HepG2 (cell line): ENCODE results near the gene TMEM174. TPM values are rescaled to one million over a fixed set of nuclear protein-coding genes. Genes with fewer than 3 reads are reported as not detected.

Experiments used
- ATAC-seq: fragments of 200-7000 bp; cut with Tn5 transposase; 3 replicates; pipeline ENCODE4 v1.9.1; 2020; ENCODE audit warnings: mild to moderate bottlenecking, moderate library complexity
- BruUV-seq: library from RNA; stranded (reverse); fragments of 400-500 nt; replicated peaks from 2 replicates; lab custom pipeline; 2021; lab: Mats Ljungman, UMichigan
- CTCF ChIA-PET: fragments of 300-600 bp; formaldehyde crosslinking; extraction: SDS; loops from one replicate; lab custom pipeline; 2021; ENCODE audit warnings: low total read pairs, inconsistent platforms, low intra/inter-chr PET ratio; lab: Yijun Ruan, JAX
- POLR2A ChIA-PET: fragments of 350-600 bp; sonication (Branson Sonifier 250); formaldehyde crosslinking; loops from one replicate; lab custom pipeline; 2020; ENCODE audit warnings: antibody characterized with exemption, inconsistent platforms; lab: Yijun Ruan, JAX
- DNase-seq: peaks from one replicate; pipeline ENCODE4 v3.0.0-alpha.2; 2015; ENCODE audit warnings: low spot score
- FAIRE-seq: peaks from 3 replicates; lab custom pipeline; 2011; peaks lifted over from hg19 to GRCh38; lab: Jason Lieb, UNC
- H2AFZ ChIP-seq: one replicate; pipeline ENCODE4 v1.6.1; 2011; ENCODE audit warnings: low read length, inconsistent platforms
- H3K27ac ChIP-seq: fragments of 300-600 bp; 3 replicates; pipeline ENCODE4 v1.8.0; 2011; ENCODE audit warnings: mixed run types, mild to moderate bottlenecking, mixed read lengths, low read length, inconsistent platforms; ENCODE audit not compliant: insufficient read depth; ENCODE audit errors: extremely low read length
- H3K27me3 ChIP-seq, 2 experiments: fragments of 200-600 bp in 1 of 2; 2 replicates in 1 of 2; 3 replicates in 1 of 2; pipeline versions ENCODE4 v1.6.0 to v1.8.0; 2011; ENCODE audit warnings: low read length in 2 of 2, mild to moderate bottlenecking in 2 of 2, moderate library complexity in 2 of 2, inconsistent platforms in 1 of 2; ENCODE audit not compliant: insufficient read depth in 2 of 2, control insufficient read depth in 1 of 2
- H3K36me3 ChIP-seq, 2 experiments: fragments of 200-600 bp in 1 of 2; replicated peaks in 1 of 2; 2 replicates in 1 of 2; 3 replicates in 1 of 2; pipeline versions ENCODE4 v1.5.1 to v1.8.0; 2011; ENCODE audit warnings: low read length in 2 of 2, inconsistent platforms in 1 of 2; ENCODE audit not compliant: insufficient read depth in 2 of 2, control insufficient read depth in 1 of 2
- H3K4me1 ChIP-seq: 2 replicates; pipeline ENCODE4 v1.5.1; 2012; ENCODE audit warnings: low read length, inconsistent platforms; ENCODE audit not compliant: insufficient read depth
- H3K4me2 ChIP-seq: 2 replicates; pipeline ENCODE4 v1.6.0; 2011; ENCODE audit warnings: low read depth, low read length, inconsistent platforms
- H3K4me3 ChIP-seq, 3 experiments: fragments of 200-600 bp in 1 of 3; sonication (generic), shearing (Covaris generic) in 1 of 3; replicated peaks in 1 of 3; 2 replicates each; pipeline ENCODE4 v1.5.1; 2011 to 2016; ENCODE audit warnings: low read length in 3 of 3, inconsistent platforms in 2 of 3, low read depth in 2 of 3, mild to moderate bottlenecking in 2 of 3, control low read depth in 1 of 3, mixed read lengths in 1 of 3; ENCODE audit not compliant: insufficient read depth in 1 of 3
- H3K79me2 ChIP-seq: one replicate; pipeline ENCODE4 v1.6.1; 2011; ENCODE audit warnings: low read length, inconsistent platforms; ENCODE audit not compliant: insufficient read depth
- H3K9ac ChIP-seq: 2 replicates; pipeline ENCODE4 v1.6.0; 2011; ENCODE audit warnings: mild to moderate bottlenecking, low read depth, low read length, inconsistent platforms; ENCODE audit not compliant: insufficient read depth
- H3K9me3 ChIP-seq: 2 replicates; pipeline ENCODE4 v1.5.1; 2012; ENCODE audit warnings: mild to moderate bottlenecking, low read length
- H4K20me1 ChIP-seq: 2 replicates; pipeline ENCODE4 v1.6.0; 2011; ENCODE audit warnings: inconsistent platforms, mild to moderate bottlenecking, low read length, moderate library complexity; ENCODE audit not compliant: insufficient read depth
- HES4 ChIP-seq: sonication (generic); formaldehyde crosslinking; IDR thresholded peaks from 2 replicates; pipeline ENCODE4 v1.9.0; 2021; ENCODE audit warnings: mild to moderate bottlenecking, missing genetic modification reagents, borderline replicate concordance
- TSC22D2 ChIP-seq: sonication (generic); formaldehyde crosslinking; IDR thresholded peaks from 2 replicates; pipeline ENCODE4 v1.5.1; 2020; ENCODE audit warnings: missing genetic modification reagents, mild to moderate bottlenecking, borderline replicate concordance
- ZBTB42 ChIP-seq: sonication (generic); formaldehyde crosslinking; IDR thresholded peaks from 2 replicates; pipeline ENCODE4 v1.5.0; 2020; ENCODE audit warnings: mild to moderate bottlenecking, missing genetic modification reagents
- ZNF564 ChIP-seq: sonication (generic); formaldehyde crosslinking; IDR thresholded peaks from 2 replicates; pipeline ENCODE4 v1.8.1; 2023; ENCODE audit warnings: mild to moderate bottlenecking, missing genetic modification reagents
- ZNF570 ChIP-seq: sonication (generic); formaldehyde crosslinking; IDR thresholded peaks from 2 replicates; pipeline ENCODE4 v1.4.0; 2020; ENCODE audit warnings: mild to moderate bottlenecking, missing genetic modification reagents, borderline replicate concordance
- WGBS: methylation state at CpG from one replicate; pipeline ENCODE4 v1.1.6; 2017; ENCODE audit warnings: low lambda C conversion rate; 5-methylcytosine and 5-hydroxymethylcytosine counted together
- in situ Hi-C: cut with HindIII; loops from 2 replicates; pipeline ENCODE4 v1.10.0; 2017; ENCODE audit warnings: low pct_unique_long_range_greater_than_20kb; ENCODE audit not compliant: extremely low pct_ligation_motif_present
- intact Hi-C: fragments of 100-400 bp; cut with micrococcal nuclease; formaldehyde crosslinking; loops from one replicate; pipeline ENCODE4 v1.10.0; 2022; ENCODE audit not compliant: unreplicated experiment
- polyA plus RNA-seq, 8 experiments: library from polyadenylated mRNA; depleted of rRNA in 3 of 8; stranded (reverse) in 7 of 8; unstranded in 1 of 8; fragments of >200 nt; fragmentation: Illumina TruSeq in 4 of 8; extraction: Trizol in 4 of 8; gene quantifications; 2 replicates each; pipeline versions ENCODE4 v1.2.1 to v1.2.3, GENCODE V29; 2011 to 2016; ENCODE audit warnings: low read depth in 4 of 8, missing spikeins in 1 of 8, mixed read lengths in 1 of 8; ENCODE audit not compliant: insufficient read depth in 1 of 8
- total RNA-seq, 5 experiments: library from RNA; depleted of rRNA; stranded (reverse); fragments of >200 nt; fragmentation: Illumina TruSeq; extraction: Trizol; gene quantifications; 2 replicates each; pipeline ENCODE4 v1.2.3, GENCODE V29; 2016; ENCODE audit warnings: low read depth in 1 of 5
- TF ChIP-seq, protein P1 (sequence below): sonication (generic); formaldehyde crosslinking; IDR thresholded peaks from 2 replicates; pipeline ENCODE4; 2020; ENCODE audit warnings: missing genetic modification reagents, mild to moderate bottlenecking, borderline replicate concordance
- TF ChIP-seq, protein P2 (sequence below): sonication (generic); formaldehyde crosslinking; IDR thresholded peaks from 2 replicates; pipeline ENCODE4 v1.4.0; 2020; ENCODE audit warnings: missing genetic modification reagents
- TF ChIP-seq, protein P3 (sequence below): sonication (generic); formaldehyde crosslinking; IDR thresholded peaks from 2 replicates; pipeline ENCODE4 v1.4.0; 2020; ENCODE audit warnings: mild to moderate bottlenecking, missing genetic modification reagents

The TMEM174 gene
- total and polyA plus RNA-seq, 2 of the 13 experiments (the other 11 are each of a cell fraction or from before 2014, with no cell fraction given), result not detected

- Histone ChIP-seq H3K27ac (no peak overlapping the region), H3K79me2 (no peaks in the 10 kb centered on the region), H4K20me1 (no peaks in the 10 kb centered on the region), H3K4me1 (no peaks in the 10 kb centered on the region), H3K9me3 (no peaks in the 10 kb centered on the region), H3K36me3 (no peaks in the 10 kb centered on the region), H3K4me3 (no peak overlapping the region), H3K9ac (no peak overlapping the region), H3K27me3 (peaks cover 1 to 34% of the 10 kb centered on the region in 2 experiments; a peak in 4 of 5 replicates), H3K4me2 (no peak overlapping the region), H2AFZ (no peak overlapping the region)
- DNase-seq (no peak), ATAC-seq (no peak), FAIRE-seq (no peak)
- TF ChIP-seq HES4 (CRISPR knock-in tag), result no peak
- TF ChIP-seq ZNF570, result no peak
- TF ChIP-seq, protein P1, sequence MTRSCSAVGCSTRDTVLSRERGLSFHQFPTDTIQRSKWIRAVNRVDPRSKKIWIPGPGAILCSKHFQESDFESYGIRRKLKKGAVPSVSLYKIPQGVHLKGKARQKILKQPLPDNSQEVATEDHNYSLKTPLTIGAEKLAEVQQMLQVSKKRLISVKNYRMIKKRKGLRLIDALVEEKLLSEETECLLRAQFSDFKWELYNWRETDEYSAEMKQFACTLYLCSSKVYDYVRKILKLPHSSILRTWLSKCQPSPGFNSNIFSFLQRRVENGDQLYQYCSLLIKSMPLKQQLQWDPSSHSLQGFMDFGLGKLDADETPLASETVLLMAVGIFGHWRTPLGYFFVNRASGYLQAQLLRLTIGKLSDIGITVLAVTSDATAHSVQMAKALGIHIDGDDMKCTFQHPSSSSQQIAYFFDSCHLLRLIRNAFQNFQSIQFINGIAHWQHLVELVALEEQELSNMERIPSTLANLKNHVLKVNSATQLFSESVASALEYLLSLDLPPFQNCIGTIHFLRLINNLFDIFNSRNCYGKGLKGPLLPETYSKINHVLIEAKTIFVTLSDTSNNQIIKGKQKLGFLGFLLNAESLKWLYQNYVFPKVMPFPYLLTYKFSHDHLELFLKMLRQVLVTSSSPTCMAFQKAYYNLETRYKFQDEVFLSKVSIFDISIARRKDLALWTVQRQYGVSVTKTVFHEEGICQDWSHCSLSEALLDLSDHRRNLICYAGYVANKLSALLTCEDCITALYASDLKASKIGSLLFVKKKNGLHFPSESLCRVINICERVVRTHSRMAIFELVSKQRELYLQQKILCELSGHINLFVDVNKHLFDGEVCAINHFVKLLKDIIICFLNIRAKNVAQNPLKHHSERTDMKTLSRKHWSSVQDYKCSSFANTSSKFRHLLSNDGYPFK (CRISPR knock-in tag), result no peak
- TF ChIP-seq, protein P2, sequence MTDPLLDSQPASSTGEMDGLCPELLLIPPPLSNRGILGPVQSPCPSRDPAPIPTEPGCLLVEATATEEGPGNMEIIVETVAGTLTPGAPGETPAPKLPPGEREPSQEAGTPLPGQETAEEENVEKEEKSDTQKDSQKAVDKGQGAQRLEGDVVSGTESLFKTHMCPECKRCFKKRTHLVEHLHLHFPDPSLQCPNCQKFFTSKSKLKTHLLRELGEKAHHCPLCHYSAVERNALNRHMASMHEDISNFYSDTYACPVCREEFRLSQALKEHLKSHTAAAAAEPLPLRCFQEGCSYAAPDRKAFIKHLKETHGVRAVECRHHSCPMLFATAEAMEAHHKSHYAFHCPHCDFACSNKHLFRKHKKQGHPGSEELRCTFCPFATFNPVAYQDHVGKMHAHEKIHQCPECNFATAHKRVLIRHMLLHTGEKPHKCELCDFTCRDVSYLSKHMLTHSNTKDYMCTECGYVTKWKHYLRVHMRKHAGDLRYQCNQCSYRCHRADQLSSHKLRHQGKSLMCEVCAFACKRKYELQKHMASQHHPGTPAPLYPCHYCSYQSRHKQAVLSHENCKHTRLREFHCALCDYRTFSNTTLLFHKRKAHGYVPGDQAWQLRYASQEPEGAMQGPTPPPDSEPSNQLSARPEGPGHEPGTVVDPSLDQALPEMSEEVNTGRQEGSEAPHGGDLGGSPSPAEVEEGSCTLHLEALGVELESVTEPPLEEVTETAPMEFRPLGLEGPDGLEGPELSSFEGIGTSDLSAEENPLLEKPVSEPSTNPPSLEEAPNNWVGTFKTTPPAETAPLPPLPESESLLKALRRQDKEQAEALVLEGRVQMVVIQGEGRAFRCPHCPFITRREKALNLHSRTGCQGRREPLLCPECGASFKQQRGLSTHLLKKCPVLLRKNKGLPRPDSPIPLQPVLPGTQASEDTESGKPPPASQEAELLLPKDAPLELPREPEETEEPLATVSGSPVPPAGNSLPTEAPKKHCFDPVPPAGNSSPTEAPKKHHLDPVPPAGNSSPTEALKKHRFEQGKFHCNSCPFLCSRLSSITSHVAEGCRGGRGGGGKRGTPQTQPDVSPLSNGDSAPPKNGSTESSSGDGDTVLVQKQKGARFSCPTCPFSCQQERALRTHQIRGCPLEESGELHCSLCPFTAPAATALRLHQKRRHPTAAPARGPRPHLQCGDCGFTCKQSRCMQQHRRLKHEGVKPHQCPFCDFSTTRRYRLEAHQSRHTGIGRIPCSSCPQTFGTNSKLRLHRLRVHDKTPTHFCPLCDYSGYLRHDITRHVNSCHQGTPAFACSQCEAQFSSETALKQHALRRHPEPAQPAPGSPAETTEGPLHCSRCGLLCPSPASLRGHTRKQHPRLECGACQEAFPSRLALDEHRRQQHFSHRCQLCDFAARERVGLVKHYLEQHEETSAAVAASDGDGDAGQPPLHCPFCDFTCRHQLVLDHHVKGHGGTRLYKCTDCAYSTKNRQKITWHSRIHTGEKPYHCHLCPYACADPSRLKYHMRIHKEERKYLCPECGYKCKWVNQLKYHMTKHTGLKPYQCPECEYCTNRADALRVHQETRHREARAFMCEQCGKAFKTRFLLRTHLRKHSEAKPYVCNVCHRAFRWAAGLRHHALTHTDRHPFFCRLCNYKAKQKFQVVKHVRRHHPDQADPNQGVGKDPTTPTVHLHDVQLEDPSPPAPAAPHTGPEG, result no peak
- TF ChIP-seq, protein P3, sequence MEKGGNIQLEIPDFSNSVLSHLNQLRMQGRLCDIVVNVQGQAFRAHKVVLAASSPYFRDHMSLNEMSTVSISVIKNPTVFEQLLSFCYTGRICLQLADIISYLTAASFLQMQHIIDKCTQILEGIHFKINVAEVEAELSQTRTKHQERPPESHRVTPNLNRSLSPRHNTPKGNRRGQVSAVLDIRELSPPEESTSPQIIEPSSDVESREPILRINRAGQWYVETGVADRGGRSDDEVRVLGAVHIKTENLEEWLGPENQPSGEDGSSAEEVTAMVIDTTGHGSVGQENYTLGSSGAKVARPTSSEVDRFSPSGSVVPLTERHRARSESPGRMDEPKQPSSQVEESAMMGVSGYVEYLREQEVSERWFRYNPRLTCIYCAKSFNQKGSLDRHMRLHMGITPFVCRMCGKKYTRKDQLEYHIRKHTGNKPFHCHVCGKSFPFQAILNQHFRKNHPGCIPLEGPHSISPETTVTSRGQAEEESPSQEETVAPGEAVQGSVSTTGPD (CRISPR knock-in tag), result no peak
- TF ChIP-seq ZNF564, result no peak
- no peak for TF ChIP-seq TSC22D2 (CRISPR knock-in tag)
- no peak for TF ChIP-seq ZBTB42 (CRISPR knock-in tag)
- ChIA-PET CTCF (no interaction called here), POLR2A (no interaction called here)
- in situ Hi-C loops (no loop called here), intact Hi-C loops (no loop called here)
- 50% methylated on average over 2 of the region's 2 CpGs for WGBS
- no TSS peak for BruUV-seq
Measured at GRCh38 chr5:73132759-73133158, 40.2 kb upstream of the TMEM174 start.
